GM21423 (cell line): ENCODE results near the gene EPB42.
"Not testable (repeated sequence)": the region's sequence is repeated elsewhere in the genome, so short reads cannot be mapped to it uniquely, and the experiment has no call there.

Source experiments
- ATAC-seq: cut with Tn5 transposase; IDR thresholded peaks from one replicate; pipeline ENCODE4 v1.9.1; 2021; ENCODE audit warnings: mild to moderate bottlenecking, moderate library complexity; ENCODE audit not compliant: unreplicated experiment

Gene EPB42

GRCh38 chr15:43242616-43243015 is 21.8 kb upstream of the EPB42 start:
- ATAC-seq, result no peak

GRCh38 chr15:43241100-43241499 is 20.3 kb upstream of the EPB42 start:
- ATAC-seq, result no peak

GRCh38 chr15:43239732-43240491 is 19.1 kb upstream of the EPB42 start:
- no peak for ATAC-seq

- ATAC-seq, result no peak
Observed at GRCh38 chr15:43238671-43239131, 17.9 kb upstream of the EPB42 start.

GRCh38 chr15:43237842-43238470 is 17.1 kb upstream of the EPB42 start:
- no peak for ATAC-seq

- no peak for ATAC-seq
Observed at GRCh38 chr15:43235536-43235935, 14.7 kb upstream of the EPB42 start.

GRCh38 chr15:43232289-43232874 is 11.6 kb upstream of the EPB42 start:
- no peak for ATAC-seq

- ATAC-seq, result no peak
Observed at GRCh38 chr15:43230640-43231115, 9.9 kb upstream of the EPB42 start.

GRCh38 chr15:43229977-43230376 is 9.2 kb upstream of the EPB42 start:
- ATAC-seq, result no peak

- ATAC-seq, result no peak
Observed at GRCh38 chr15:43226436-43227305, 5.9 kb upstream of the EPB42 start.

GRCh38 chr15:43225950-43226255 is 5.1 kb upstream of the EPB42 start:
- ATAC-seq, result not testable (repeated sequence)

- ATAC-seq, result no peak
Observed at GRCh38 chr15:43225201-43225949, 4.6 kb upstream of the EPB42 start.

- ATAC-seq, result no peak
Observed at GRCh38 chr15:43221422-43221821, 604 bp upstream of the EPB42 start.

- no peak for ATAC-seq
Observed at GRCh38 chr15:43219929-43220928, 589 bp downstream of the EPB42 start.

GRCh38 chr15:43218908-43219706 is 1.7 kb downstream of the EPB42 start:
- no peak for ATAC-seq

GRCh38 chr15:43215961-43216360 is 4.9 kb downstream of the EPB42 start:
- no peak for ATAC-seq

- no peak for ATAC-seq
Observed at GRCh38 chr15:43214592-43215295, 6.1 kb downstream of the EPB42 start.

- no peak for ATAC-seq
Observed at GRCh38 chr15:43214169-43214568, 6.6 kb downstream of the EPB42 start.
